Inferior parietal cortex (tissue), 1 donor: ENCODE measurements around the gene BMP8A.
"Not testable (repeated sequence)": the region's sequence is repeated elsewhere in the genome, so short reads cannot be mapped to it uniquely, and the experiment has no call there.

ENCODE experiments used
- DNase-seq: peaks from one replicate; pipeline ENCODE4 v3.0.0-alpha.2; 2016; ENCODE audit errors: extremely low spot score

Gene BMP8A

DNA sequence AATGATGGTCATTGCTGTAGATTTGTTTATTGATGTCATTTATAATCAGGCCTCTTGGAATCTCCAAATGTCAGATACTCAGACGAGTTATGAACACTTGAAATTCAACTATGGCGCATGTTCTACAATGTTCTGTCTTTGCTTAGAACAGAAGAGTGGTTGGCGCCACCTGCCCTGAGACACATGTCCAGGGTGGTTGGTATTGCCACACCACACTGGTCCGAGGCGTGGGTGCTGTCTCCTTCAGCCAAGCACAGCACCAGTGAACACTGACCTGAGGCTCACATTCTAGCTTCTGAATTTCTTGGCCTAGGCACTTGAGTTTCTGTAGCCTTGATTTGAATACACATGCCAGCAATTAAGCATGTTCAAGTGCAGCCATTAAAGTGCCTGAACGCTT lies 10.1 kb upstream of the BMP8A start:
- DNase-seq = no peak

DNA sequence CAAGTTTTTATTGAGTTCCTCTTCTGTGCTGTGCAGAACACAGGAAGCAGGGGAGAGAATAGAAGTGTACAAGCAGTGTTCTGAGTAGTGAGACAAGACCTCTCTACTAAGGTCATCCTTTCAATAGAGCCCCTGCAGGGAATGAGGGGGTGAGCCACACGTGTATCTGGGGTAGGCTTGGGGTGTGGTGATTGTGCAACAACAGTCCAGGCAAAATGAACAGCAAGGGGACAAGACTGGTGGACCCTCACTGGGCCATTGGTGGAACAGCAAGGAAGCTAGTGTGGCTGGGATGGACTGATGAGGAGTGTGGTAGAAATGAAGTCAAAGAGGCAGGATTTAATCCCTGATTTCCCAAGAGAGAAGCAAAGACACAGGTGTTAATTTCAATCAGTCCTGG lies 8.2 kb upstream of the BMP8A start:
- no peak for DNase-seq

DNA sequence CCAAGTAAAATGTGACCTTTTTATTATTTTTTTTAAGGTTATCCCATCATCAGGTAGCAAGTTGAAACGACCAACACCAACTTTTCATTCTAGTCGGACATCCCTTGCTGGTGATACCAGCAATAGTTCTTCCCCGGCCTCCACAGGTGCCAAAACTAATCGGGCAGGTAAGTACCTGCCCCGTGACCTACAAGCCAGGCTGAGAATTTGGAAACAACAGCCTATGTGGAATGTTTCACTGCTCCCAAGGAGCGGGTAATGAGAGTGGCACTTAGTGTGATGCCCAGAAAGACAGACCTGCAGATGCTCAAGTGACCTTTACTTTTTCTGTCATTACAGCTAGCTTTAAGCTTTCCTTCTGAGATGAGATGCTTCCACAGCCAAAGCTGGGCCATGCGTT lies 6.9 kb upstream of the BMP8A start:
- no peak for DNase-seq

DNA sequence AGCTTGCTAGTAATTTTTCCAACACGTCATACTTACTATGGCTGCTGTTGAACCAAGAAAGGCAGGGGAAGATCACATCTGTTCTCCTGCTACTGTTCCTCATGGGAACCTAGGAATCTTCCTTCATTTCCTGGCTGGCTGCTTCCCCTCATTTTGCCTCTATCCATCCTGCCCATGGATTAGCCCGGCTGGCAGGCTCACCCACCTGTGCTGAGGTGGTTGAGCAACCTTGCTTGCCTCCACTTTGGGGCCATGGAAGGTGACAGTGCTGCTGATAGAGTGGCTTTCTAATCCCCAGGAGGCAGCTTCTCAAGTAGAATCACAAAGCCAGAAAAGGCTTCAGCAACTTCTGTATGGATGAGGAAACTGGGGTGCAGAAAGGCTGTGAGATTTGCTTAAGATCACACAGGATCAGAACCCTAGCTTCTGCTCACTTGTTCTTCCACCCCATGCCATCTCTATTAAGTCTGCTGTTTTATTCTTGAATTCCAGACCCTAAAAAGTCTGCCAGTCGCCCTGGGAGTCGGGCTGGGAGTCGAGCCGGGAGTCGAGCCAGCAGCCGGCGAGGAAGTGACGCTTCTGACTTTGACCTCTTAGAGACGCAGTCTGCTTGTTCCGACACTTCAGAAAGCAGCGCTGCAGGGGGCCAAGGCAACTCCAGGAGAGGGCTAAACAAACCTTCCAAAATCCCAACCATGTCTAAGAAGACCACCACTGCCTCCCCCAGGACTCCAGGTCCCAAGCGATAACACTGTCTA lies 6.2 kb upstream of the BMP8A start:
- no peak for DNase-seq

DNA sequence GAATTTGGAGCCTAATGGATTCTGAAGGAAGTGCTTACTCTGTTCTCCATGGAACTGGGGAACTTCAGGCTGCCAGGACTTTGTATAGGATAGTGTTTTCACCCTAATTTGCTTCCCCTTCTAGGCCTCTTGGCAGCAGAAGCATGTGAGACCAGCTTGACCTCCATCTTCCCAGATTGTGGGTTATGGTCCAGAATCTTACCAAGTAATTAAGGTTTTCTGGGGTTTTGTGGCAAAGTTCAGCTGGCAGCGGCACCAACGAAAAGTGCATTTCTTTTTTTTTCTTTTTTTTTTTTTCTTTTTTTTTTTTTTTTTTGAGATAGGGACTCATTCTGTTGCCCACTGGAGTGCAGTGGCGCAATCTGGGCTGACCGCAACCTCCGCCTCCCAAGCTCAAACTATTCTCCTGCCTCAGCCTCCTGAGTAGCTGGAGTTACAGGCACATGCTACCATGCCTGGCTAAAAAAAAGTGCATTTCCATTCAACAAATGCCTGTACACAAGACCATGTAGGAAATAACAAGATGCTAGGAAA lies 3.4 kb upstream of the BMP8A start:
- no peak for DNase-seq

DNA sequence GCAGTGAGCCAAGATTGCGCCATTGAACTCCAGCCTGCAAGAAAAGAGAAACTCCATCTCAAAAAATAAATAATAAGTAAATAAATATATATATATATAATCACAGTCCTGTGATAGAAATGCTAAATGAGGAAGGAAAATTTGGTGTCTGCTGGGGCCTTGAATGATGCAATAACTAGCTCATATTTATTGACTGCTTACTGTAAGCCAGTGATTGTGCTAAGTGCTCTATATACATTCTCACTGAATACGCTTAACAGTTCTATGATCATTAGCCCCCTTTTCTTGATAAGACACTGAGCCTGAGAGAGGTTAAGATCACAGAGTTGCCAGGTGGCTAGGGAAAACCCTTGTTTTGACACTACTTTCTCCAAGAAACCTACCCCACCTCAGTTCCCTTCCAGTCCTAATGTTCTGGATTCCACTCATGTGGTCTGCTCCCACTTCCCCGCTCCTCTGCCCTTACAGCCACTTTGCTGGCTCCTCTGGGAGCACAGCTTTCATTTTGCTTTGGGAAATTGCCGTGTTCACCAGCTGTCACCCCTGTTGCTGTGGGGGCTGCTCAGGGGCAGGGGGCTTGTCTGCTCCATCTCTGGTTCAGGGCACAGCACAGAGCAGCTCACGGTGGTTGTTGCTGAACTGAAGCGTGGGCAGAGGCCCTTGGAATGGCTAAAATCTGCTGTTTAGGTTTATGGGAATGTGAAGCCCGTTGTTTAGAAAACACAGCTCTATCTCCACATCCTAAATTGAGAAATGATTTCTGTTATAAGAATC lies 2.5 kb upstream of the BMP8A start:
- DNase-seq = no peak

DNA sequence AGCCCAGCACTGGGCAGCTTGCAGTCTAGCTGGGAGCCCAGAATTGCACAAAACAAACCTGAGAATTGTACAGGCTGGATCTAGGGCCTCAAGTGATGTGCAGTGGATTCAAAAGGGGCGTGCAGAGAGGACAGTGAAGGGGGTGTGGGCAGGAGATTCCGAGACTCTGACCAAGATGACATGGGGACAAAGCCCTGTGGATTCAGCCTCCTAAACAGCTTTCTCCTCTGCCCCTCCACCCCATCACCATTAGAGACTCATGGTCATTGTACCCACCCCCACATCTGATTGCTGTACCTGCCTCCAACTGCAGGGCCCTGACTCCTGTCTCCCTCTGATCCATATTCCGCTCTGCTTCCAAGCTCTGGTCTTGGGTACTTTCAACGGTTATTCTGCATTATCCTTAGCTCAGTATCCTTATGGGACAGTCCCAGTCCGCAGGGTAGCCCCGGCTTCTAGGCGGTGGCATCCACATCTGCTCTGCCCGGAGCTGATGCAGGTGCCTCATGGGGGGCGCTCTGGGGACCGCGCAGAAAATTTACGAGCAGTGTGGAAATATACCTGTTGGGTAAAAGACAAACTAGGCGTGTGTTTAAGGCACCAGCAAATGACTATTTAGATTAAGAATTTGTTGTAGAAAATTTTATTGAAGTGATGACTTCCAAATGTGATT lies 1.7 kb upstream of the BMP8A start:
- DNase-seq = no peak

DNA sequence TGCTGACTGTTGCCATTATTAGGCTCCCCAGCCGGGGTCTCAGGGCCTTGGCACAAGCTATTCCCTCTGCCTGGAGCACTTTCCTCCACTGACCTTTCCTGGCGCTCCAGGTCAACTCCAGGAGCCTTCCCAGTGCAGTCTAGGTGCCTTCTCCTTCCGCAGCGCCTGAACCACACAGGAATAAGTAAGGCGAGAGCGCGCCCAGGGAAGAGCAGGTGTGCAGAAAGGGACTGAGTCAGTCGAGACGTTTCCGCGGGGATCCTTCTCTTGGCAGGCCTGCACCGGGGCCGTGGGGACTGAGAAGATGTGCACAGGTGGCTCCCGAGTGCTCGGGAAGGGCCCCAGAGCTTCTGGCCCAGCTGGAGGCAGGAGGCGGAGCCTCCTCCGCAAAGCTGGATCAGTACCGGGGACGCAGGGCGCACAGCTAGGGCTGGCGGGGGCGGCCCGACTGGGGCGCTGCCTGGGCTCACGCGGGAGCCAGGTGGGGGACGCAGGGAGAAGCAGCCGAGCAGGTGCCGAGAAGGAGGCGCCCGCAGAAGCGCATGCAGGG lies 765 bp upstream of the BMP8A start:
- DNase-seq = no peak

DNA sequence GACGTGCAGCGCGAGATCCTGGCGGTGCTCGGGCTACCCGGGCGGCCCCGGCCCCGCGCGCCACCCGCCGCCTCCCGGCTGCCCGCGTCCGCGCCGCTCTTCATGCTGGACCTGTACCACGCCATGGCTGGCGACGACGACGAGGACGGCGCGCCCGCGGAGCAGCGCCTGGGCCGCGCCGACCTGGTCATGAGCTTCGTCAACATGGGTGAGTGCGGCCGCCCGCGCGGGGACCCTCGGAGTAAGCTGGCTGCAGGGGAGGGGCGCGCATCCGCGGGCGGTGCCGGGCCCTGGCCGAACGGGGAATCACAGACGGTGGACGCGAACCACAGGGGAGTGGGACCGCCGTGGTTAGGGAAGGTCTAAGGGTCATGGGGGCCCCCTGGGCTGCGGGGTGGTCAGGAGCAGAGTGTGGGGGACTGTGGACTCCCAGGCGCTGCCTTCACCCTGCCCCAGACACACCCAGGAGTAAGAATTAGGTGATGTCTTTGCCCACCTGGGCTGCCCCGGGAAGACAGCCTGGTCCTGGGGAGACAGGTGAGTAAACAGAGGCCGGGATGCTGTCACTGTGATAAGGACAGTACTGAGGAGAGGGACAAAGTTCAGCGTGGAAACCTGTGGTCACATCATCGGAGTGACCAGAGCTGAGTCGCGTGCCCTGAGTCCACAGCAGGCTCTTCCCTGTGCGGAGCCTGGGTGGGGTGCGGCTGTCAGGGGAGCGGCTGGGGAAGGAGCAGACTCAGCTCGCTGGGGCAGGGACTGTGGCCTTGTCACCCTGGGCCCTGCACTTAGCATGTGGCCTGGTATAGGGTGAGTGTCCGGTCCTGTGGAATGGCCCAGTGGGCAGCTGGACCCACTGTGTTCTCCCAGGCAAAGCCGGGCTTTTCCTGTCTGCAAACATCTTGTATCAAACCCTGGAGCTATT lies 944 bp downstream of the BMP8A start:
- not testable (repeated sequence) for DNase-seq

DNA sequence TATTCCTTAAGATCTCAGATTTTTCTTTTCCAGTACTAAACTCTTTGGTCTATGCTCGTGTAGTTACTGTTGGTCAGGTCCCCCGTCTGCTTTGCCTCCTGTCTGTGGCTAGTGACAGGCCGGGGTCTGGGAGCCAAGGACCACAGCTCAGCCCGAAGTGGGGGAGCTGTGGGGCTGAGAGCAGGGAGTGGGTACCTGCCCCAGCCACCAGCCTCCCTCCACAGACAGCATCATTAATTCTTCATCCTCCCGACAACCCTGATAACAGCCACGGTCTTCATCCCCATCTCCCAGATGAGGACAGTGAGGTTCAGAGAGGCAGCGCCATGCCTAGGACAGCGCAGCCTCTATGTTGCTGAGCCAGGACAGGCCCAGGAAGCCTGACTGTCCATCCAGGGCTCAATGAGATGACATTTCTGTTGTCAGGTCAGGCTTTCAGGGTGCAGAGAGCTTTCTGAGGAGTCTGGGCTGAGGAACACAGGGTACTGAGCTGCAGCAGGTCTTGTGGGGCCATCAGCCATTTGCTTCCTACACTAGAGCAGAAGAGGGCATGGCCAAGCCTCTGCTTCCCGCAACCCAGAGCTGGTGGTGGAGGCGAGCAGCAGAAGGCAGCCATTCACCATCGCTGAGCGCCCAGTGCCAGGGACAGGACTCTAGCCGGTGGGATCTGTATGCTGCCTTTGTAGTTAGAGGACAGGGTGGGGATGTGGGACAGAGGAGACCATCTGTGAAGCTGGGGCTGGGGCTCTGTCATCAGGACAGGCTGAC lies 1.8 kb downstream of the BMP8A start:
- not testable (repeated sequence) for DNase-seq

DNA sequence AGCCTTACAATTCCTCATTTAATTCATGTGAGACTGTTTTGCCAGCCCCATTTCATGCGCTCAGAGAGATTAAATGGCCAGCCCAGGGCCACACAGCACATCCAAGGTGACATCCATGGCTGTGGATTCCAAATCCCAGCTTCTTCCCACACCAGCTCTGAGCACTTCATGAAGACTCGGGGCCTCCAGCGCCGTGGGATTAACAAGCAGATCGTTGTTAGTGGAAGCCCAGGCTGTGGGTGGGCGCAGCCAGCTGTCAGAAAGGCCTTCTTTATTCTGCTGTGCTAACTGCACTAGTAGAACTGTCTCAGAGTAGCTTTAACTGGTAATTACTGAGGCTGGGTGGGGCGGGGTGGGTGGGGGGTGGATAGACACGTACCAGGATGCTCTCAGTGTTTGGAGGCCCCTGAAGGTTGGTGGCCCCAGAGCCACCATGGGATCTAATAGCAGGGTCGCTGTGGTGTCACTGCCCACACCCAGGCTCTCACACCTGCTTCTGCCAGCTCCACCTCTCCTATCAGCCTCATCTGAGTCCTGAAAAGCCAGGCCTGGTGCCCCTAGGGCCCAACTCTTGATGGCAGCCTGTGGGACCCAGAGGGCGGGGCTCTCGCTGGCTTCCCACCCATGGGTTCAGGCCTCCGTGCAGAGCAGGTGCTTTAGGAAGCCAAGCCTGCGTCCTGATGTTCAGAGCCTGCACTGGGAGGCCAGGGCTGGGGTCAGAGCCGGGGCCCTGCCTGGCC lies 3.4 kb downstream of the BMP8A start:
- no peak for DNase-seq

DNA sequence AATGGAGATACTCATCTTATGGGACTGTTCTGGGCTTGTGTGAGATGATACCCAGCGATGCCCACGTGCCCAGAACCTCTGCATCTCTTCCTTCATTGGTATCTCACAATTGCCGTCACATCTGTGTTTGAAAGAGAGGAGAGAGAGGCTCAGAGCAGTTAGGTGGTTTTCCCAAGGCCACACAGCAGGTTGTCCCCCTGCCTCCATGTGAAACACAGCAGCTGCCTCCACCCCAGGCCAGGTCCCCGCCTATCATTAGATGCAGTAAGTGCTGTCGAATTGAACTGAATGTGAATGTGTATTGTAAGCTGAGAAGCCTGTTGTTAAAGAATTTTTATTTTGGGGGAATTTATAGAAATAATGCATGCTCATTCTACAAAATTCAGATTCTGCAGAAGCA lies 5.1 kb downstream of the BMP8A start:
- DNase-seq = not testable (repeated sequence)

DNA sequence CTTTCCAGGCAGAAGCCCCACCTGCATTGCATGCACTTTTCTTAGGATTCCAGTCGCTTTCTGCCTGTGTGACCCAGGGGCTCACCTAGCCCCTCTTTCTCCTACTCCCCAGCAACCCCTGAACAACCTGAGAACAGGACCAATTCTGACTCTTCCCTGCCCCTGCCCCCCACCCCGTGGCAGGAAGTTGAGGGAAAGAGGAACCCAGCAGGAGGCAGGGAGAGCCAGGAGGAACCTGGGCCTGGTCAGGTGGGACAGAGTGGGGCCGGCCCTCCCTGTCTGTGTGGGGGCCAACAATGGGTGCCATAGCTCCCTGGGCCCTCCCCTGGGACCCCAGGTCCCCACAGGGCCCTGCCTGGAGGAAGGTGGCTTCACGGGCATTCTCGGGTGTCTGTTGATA lies 6.1 kb downstream of the BMP8A start:
- no peak for DNase-seq

DNA sequence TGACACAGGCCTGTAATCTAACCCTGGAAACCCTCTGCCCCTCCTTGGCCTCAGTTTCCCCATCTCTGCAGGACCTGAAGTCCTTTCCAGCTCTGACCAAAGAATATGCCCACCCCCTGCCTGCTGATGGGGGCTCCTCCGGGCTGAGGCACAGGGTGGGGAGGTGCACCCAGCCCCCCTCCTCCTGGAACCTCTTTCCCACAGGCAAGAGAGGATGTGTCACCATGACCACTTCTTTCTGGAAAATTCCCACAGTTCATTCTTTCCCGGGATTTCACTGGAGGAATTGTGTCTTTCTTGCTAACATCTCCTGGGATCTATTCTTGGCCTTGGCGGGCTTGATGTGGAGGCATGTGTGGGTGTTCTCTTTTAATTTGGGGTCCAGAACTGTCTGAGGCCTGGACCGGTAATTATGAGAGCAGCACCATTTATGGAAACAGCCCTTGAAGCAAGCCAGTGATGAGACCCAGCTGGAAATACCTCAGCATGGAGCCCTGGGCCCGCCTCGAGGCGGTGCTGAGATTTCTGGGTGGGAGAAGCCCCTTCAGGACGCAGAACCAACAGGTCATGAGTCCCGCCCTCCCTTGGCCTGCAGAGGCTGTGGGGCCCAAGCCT lies 6.8 kb downstream of the BMP8A start:
- DNase-seq = not testable (repeated sequence)

DNA sequence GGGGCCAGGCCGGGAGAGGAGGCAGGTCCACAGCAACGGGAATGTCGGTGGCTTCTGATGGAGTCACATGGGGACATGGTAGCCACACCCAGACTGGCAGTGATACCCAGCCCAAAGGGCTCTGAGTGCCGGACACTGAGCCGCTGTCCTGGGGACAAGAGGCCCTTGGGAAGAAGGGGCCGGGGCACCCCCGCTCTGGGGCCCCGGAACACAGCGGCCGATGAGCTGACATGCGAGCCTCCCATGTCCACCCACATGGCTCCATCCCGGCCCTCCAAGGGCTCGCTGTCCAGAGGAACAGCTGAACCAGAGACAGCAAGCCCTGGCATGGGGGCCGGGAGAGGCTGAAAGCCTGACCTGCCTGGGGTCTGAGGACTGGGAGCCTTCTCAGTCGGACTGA lies 7.4 kb downstream of the BMP8A start:
- not testable (repeated sequence) for DNase-seq

DNA sequence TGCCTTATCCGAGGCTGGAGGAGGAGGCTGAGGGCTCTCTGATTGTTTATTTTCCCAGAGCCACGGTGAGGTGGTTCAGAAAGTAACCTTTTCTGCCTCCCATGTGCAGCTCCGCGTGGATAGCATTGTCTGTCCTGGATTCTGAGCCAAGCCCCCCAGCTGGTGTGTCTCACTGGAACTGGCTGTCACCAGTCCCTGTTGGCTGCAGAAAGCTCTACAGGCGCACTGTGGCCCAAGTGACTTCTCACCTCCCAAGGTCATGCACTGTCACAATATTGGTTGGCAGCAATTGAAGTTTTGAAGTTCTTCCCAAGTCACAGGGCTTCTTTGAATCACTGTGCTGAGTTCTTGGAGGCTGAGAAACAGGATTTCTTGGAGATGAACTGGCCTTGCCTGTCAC lies 8.2 kb downstream of the BMP8A start:
- no peak for DNase-seq

DNA sequence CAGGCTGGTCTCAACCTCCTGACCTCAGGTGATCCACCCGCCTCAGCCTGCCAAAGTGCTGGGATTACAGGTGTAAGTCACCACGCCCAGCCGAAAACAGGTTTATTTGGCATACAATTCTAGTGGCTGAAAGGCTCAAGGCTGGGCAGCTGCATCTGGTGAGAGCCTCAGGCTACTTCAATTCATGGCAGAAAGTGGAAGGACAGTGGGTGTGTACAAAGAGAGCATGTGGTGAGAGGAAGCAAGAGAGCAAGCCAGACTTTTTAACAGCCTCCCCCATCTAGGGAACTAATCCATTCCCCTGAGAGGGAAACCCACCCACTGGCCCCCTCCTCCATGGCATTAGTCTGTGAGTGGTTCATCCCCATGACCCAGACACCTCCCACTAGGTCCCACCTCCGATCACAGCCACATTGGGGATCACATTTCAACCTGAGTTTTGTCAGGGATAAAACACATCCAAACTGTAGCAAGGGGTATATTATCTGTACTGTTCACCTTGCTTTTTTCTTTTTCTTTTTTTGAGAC lies 9.5 kb downstream of the BMP8A start:
- DNase-seq = no peak

DNA sequence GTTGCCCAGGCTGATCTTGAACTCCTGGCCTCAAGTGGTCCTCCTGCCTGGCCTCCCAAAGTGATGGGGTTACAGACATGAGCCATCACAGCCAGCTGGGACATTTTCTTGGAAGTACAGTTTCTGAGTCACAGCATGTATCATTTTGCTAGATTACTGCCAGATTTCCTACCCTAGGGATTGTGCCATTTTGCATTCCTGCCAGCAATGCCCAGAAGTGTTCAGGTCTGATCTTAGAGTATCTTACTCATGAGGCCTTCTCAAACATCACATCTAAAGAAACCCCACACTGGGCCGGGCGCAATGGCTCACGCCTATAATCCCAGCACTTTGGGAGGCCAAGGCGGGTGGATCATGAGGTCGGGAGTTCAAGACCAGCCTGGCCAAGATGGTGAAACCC lies 10.2 kb downstream of the BMP8A start:
- no peak for DNase-seq

DNA sequence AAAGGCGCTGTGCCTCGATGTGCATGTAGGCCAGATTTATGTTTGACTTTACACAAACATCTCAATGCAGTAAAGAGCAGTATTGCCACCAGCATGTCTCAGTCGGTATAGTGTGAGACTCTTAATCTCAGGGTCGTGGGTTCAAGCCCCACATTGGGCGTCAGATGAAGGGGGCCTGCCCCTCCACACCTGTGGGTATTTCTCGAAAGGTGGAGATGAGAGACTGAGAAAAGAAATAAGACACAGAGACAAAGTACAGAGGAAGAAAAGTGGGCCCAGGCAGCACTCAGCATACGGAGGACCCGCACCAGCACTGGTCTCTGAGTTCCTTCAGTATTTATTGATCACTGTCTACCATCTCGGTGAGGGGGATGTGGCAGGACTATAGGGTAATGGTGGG lies 13.0 kb downstream of the BMP8A start:
- DNase-seq = not testable (repeated sequence)
